Neural cell (in vitro differentiated cells): ENCODE results near the gene GRM4. TPM values are rescaled to one million over a fixed set of nuclear protein-coding genes. Genes with fewer than 3 reads are reported as not detected.

Source experiments
- H2AFZ ChIP-seq: fragments of 200-600, 300-800 bp; sonication (generic), shearing (Covaris generic); 2 replicates; pipeline ENCODE4 v1.6.0; 2014; ENCODE audit warnings: low read depth, mild to moderate bottlenecking, antibody characterized with exemption, low read length, moderate library complexity
- H3F3A ChIP-seq: fragments of 200-600 bp; shearing (Covaris generic); 2 replicates; pipeline ENCODE4 v1.6.1; 2016; ENCODE audit warnings: mild to moderate bottlenecking, moderate library complexity, mixed read lengths, antibody characterized with exemption, low read length; ENCODE audit not compliant: insufficient read depth, poor library complexity, severe bottlenecking
- H3K27ac ChIP-seq: fragments of 200-600, 300-800 bp; sonication (generic), shearing (Covaris generic); 2 replicates; pipeline ENCODE4 v1.5.1; 2014; ENCODE audit warnings: mild to moderate bottlenecking, low read length, moderate library complexity
- H3K27me3 ChIP-seq: fragments of 300-800, 200-600 bp; sonication (generic), shearing (Covaris generic); 2 replicates; pipeline ENCODE4 v1.6.0; 2014; ENCODE audit warnings: mild to moderate bottlenecking, low read depth, low read length, moderate library complexity; ENCODE audit not compliant: insufficient read depth
- H3K36me3 ChIP-seq: fragments of 300-800, 200-600 bp; sonication (generic), shearing (Covaris generic); 2 replicates; pipeline ENCODE4 v1.5.1; 2014; ENCODE audit warnings: mild to moderate bottlenecking, antibody characterized with exemption, low read length, moderate library complexity; ENCODE audit not compliant: insufficient read depth
- H3K4me2 ChIP-seq: fragments of 300-800, 200-600 bp; sonication (generic), shearing (Covaris generic); 2 replicates; pipeline ENCODE4 v1.6.0; 2014; ENCODE audit warnings: mild to moderate bottlenecking, low read length
- H3K4me3 ChIP-seq: fragments of 300-800, 200-600 bp; sonication (generic), shearing (Covaris generic); 2 replicates; pipeline ENCODE4 v1.5.1; 2014; ENCODE audit warnings: mild to moderate bottlenecking, low read length, moderate library complexity
- H3K79me2 ChIP-seq: fragments of 200-600 bp; shearing (Covaris generic); replicated peaks from 2 replicates; pipeline ENCODE4 v1.6.0; 2014; ENCODE audit warnings: mild to moderate bottlenecking, low read length, moderate library complexity; ENCODE audit not compliant: insufficient read depth
- H3K9ac ChIP-seq: fragments of 300-800, 200-600 bp; sonication (generic), shearing (Covaris generic); 2 replicates; pipeline ENCODE4 v1.6.1; 2016; ENCODE audit warnings: mild to moderate bottlenecking, low read length, mixed read lengths
- H3K9me2 ChIP-seq: fragments of 200-600 bp; shearing (Covaris generic); 2 replicates; pipeline ENCODE4 v1.6.1; 2016; ENCODE audit warnings: mild to moderate bottlenecking, low read length, mixed read lengths; ENCODE audit not compliant: insufficient read depth
- H3K9me3 ChIP-seq: fragments of 200-600, 300-800 bp; sonication (generic), shearing (Covaris generic); 2 replicates; pipeline ENCODE4 v1.6.1; 2016; ENCODE audit warnings: mild to moderate bottlenecking, mixed run types, low read length, moderate library complexity, mixed read lengths
- H4K20me1 ChIP-seq: fragments of 200-600 bp; shearing (Covaris generic); 2 replicates; pipeline ENCODE4 v1.6.1; 2016; ENCODE audit warnings: mild to moderate bottlenecking, mixed run types; ENCODE audit not compliant: insufficient read depth
- EP300 ChIP-seq: fragments of 450-650 bp; conservative IDR thresholded peaks from 2 replicates; pipeline ENCODE4 v1.6.1; 2014; ENCODE audit warnings: antibody characterized with exemption, mild to moderate bottlenecking, moderate library complexity; ENCODE audit not compliant: poor library complexity, severe bottlenecking
- EZH2 ChIP-seq: fragments of 200-600, 300-800 bp; shearing (Covaris generic), sonication (generic); IDR thresholded peaks from 2 replicates; pipeline ENCODE4 v1.6.1; 2014; ENCODE audit warnings: antibody characterized with exemption, low read length, borderline replicate concordance, mild to moderate bottlenecking; ENCODE audit not compliant: insufficient read depth, poor library complexity, severe bottlenecking
- MXI1 ChIP-seq: fragments of 450-650 bp; conservative IDR thresholded peaks from 2 replicates; pipeline ENCODE4 v1.6.1; 2014; ENCODE audit warnings: antibody characterized with exemption, mild to moderate bottlenecking; ENCODE audit not compliant: poor library complexity, severe bottlenecking
- POLR2AphosphoS5 ChIP-seq: IDR thresholded peaks from 2 replicates; pipeline ENCODE4 v1.6.1; 2012
- RAD21 ChIP-seq: fragments of 450-650 bp; conservative IDR thresholded peaks from 2 replicates; pipeline ENCODE4 v1.6.1; 2014; ENCODE audit warnings: antibody characterized with exemption, mild to moderate bottlenecking, moderate library complexity
- SMC3 ChIP-seq: fragments of 450-650 bp; conservative IDR thresholded peaks from 2 replicates; pipeline ENCODE4 v1.6.1; 2014; ENCODE audit warnings: antibody characterized with exemption, mild to moderate bottlenecking, moderate library complexity; ENCODE audit not compliant: poor library complexity
- TAF1 ChIP-seq: IDR thresholded peaks from 2 replicates; pipeline ENCODE4 v1.6.1; 2012; ENCODE audit warnings: low read depth
- polyA plus RNA-seq: library from polyadenylated mRNA; depleted of rRNA; stranded (reverse); fragments of >200 nt; gene quantifications from 2 replicates; pipeline ENCODE4 v1.2.3, GENCODE V29; 2014
- TF ChIP-seq, protein P1 (sequence below): IDR thresholded peaks from 2 replicates; pipeline ENCODE4 v1.6.1; 2012; ENCODE audit warnings: borderline replicate concordance
- TF ChIP-seq, protein P2 (sequence below): fragments of 450-650 bp; IDR thresholded peaks from 2 replicates; pipeline ENCODE4 v1.5.1; 2014; ENCODE audit warnings: antibody characterized with exemption, mild to moderate bottlenecking, moderate library complexity; ENCODE audit not compliant: poor library complexity, severe bottlenecking

Gene GRM4
- polyA plus RNA-seq, 1 donor from 2014 or later: 2.1 TPM

DNA sequence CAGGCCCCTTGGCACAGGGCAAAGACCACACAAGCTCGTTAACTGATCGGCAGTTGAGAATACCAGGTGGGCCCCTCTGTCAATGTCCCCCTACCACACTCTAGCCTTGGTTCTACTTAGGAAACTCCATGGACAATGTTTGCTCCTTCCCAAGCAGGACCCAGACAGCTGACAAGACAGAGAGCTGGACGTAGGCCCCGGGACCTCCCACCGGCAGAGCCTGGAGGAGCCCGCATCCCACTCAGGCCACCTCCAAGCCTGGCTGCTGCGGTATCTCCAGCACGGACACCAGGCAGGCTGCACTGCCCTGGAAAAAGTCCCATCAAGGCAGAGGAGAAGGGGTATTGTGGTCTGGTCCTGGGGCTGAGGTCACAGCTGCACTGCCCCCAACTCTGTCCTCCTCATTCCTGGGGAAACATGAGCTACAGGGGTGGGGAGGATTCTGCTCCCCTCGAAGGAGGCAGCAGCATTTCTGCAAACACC is 6.2 kb upstream of the GRM4 start:
- no peak overlapping the region for H2AFZ ChIP-seq
- H3K4me3 ChIP-seq: peak overlapping the region; percentile 13
- H3K79me2 ChIP-seq: no peaks in the 10 kb centered on the region
- H3K27me3 ChIP-seq: peaks cover 7% of the 10 kb centered on the region
- H3K27ac ChIP-seq: no peak overlapping the region
- H3K36me3 ChIP-seq: no peaks in the 10 kb centered on the region
- no peak for TF ChIP-seq EZH2
- TF ChIP-seq RAD21: no peak
- TF ChIP-seq MXI1: no peak
- no peak for TF ChIP-seq SMC3
- no peak for TF ChIP-seq EP300
- TF ChIP-seq, protein P1, sequence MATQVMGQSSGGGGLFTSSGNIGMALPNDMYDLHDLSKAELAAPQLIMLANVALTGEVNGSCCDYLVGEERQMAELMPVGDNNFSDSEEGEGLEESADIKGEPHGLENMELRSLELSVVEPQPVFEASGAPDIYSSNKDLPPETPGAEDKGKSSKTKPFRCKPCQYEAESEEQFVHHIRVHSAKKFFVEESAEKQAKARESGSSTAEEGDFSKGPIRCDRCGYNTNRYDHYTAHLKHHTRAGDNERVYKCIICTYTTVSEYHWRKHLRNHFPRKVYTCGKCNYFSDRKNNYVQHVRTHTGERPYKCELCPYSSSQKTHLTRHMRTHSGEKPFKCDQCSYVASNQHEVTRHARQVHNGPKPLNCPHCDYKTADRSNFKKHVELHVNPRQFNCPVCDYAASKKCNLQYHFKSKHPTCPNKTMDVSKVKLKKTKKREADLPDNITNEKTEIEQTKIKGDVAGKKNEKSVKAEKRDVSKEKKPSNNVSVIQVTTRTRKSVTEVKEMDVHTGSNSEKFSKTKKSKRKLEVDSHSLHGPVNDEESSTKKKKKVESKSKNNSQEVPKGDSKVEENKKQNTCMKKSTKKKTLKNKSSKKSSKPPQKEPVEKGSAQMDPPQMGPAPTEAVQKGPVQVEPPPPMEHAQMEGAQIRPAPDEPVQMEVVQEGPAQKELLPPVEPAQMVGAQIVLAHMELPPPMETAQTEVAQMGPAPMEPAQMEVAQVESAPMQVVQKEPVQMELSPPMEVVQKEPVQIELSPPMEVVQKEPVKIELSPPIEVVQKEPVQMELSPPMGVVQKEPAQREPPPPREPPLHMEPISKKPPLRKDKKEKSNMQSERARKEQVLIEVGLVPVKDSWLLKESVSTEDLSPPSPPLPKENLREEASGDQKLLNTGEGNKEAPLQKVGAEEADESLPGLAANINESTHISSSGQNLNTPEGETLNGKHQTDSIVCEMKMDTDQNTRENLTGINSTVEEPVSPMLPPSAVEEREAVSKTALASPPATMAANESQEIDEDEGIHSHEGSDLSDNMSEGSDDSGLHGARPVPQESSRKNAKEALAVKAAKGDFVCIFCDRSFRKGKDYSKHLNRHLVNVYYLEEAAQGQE: no peak
- TF ChIP-seq POLR2AphosphoS5: no peak
- TF ChIP-seq, protein P2, sequence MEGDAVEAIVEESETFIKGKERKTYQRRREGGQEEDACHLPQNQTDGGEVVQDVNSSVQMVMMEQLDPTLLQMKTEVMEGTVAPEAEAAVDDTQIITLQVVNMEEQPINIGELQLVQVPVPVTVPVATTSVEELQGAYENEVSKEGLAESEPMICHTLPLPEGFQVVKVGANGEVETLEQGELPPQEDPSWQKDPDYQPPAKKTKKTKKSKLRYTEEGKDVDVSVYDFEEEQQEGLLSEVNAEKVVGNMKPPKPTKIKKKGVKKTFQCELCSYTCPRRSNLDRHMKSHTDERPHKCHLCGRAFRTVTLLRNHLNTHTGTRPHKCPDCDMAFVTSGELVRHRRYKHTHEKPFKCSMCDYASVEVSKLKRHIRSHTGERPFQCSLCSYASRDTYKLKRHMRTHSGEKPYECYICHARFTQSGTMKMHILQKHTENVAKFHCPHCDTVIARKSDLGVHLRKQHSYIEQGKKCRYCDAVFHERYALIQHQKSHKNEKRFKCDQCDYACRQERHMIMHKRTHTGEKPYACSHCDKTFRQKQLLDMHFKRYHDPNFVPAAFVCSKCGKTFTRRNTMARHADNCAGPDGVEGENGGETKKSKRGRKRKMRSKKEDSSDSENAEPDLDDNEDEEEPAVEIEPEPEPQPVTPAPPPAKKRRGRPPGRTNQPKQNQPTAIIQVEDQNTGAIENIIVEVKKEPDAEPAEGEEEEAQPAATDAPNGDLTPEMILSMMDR: no peak
- TF ChIP-seq TAF1: no peak
- no peaks in the 10 kb centered on the region for H4K20me1 ChIP-seq
- no peaks in the 10 kb centered on the region for H3F3A ChIP-seq
- H3K9me3 ChIP-seq: no peaks in the 10 kb centered on the region
- H3K9ac ChIP-seq: no peak overlapping the region
- H3K9me2 ChIP-seq: no peaks in the 10 kb centered on the region
- no peak overlapping the region for H3K4me2 ChIP-seq

DNA sequence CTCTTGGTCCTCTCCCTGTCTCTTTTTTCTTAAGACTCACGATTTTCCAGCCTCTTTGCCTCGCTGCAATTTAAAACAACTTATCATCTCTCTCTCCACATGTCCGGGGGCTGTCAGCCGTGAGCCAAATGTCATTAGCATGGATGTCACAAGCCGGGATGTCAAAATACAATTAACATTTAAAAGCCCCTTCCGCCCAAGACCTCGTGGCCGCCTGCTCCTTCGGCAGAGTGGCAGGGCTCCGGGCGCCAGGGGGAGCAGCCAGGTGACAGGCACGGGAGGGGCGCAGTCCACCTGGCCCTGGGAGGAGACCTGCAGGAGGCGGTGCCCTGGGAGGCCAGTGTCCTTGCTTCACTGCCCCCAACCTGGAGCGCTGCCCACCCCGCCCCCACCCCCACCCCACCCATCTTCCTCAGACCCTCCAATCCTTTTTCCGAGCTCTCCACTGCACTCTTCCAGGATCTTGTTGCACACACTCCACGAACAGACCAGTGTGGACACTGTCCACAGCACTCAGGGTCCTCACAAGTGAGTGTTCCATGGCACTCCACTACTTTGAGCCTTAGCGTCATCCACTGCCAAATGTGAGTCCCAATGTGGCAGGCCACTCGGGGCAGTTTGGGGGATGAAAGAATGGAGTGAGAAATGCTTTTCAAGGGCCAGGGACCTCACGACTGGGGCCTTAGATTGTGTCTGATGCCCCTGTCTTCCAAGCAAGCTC is 5.6 kb upstream of the GRM4 start:
- no peaks in the 10 kb centered on the region for H3K79me2 ChIP-seq
- H3K27me3 ChIP-seq: peaks cover 13% of the 10 kb centered on the region
- no peaks in the 10 kb centered on the region for H3K36me3 ChIP-seq
- H3K4me3 ChIP-seq: peak overlapping the region; percentile 40
- TF ChIP-seq TAF1: no peak
- peak; percentile 53 for TF ChIP-seq MXI1
- TF ChIP-seq, protein P2: peak; percentile 29
- TF ChIP-seq POLR2AphosphoS5: peak; percentile 88
- TF ChIP-seq EZH2: no peak
- TF ChIP-seq, protein P1: no peak
- peak; percentile 91 for TF ChIP-seq EP300
- TF ChIP-seq RAD21: no peak
- peak; percentile 40 for TF ChIP-seq SMC3
- no peaks in the 10 kb centered on the region for H3F3A ChIP-seq
- H3K9ac ChIP-seq: peak overlapping the region; percentile 31
- no peaks in the 10 kb centered on the region for H4K20me1 ChIP-seq
- H3K9me3 ChIP-seq: no peaks in the 10 kb centered on the region
- peak overlapping the region; percentile 69 for H3K4me2 ChIP-seq
- no peak overlapping the region for H3K27ac ChIP-seq
- no peaks in the 10 kb centered on the region for H3K9me2 ChIP-seq
- H2AFZ ChIP-seq: no peak overlapping the region
